GM21825 (cell line): ENCODE data around the gene SIPA1L3.

ENCODE experiments used
- ATAC-seq: cut with Tn5 transposase; IDR thresholded peaks from one replicate; pipeline ENCODE4 v1.9.1; 2021; ENCODE audit warnings: mild to moderate bottlenecking, moderate library complexity; ENCODE audit not compliant: unreplicated experiment

Gene SIPA1L3

GRCh38 chr19:37991841-37992248 lies 84.8 kb downstream of the SIPA1L3 start:
- no peak for ATAC-seq

GRCh38 chr19:37992761-37993160 lies 85.8 kb downstream of the SIPA1L3 start:
- no peak for ATAC-seq

GRCh38 chr19:37994823-37995130 lies 87.8 kb downstream of the SIPA1L3 start:
- no peak for ATAC-seq

DNA sequence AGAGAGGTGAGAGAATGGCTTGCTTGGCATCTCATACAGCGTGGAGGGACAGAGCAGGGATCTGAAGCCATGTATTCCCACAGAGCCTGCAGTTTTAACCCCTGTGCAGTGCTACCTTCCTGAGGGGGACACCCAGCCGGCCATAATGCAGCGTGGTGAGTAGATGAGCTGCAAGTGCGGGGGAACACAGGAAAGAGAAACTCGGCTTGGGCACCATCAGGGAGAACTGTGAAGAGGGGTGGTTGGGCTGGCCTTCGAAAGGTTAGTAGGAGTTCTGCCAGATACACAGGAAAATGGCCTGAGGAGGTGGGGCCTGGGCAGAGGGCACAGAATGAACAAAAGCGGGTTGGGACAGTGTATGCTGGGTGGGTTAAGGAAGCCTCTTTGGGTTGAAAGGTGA lies 88.3 kb downstream of the SIPA1L3 start:
- ATAC-seq = no peak

- ATAC-seq = no peak
These were observed 90.9 kb downstream of the SIPA1L3 start for GRCh38 chr19:37997911-37998344.

- ATAC-seq = no peak
These were observed 91.8 kb downstream of the SIPA1L3 start for GRCh38 chr19:37998801-37999308.

GRCh38 chr19:37999309-38000213 lies 92.6 kb downstream of the SIPA1L3 start:
- ATAC-seq = no peak

DNA sequence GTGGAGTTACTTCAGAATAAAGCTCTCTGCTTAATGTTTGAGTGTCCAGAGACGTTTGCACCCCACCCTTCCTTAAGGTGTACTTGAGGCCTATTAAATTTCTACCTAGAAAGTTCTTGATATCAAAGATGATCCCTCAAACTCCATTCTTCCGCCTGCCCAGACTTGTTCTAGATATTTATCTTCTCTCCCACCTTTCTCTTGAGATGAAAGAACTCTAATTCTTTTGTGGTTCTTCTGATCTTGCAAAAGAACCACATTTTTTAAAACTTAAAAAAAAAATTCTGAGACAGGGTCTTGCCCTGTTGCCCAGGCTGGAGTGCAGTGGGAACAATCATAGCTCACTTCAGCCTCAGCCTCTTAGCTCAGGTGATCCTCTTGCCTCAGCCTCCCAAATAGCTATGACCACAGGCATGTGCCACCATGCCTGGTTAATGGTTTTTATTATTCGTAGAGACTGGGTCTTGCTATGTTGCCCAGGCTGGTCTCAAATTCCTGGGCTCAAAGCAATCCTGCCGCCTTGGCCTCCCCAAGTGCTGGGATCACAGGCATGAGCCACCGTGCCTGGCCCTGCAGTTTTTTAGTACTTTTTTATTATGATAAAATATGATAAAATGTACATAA lies 94.3 kb downstream of the SIPA1L3 start:
- ATAC-seq = no peak

DNA sequence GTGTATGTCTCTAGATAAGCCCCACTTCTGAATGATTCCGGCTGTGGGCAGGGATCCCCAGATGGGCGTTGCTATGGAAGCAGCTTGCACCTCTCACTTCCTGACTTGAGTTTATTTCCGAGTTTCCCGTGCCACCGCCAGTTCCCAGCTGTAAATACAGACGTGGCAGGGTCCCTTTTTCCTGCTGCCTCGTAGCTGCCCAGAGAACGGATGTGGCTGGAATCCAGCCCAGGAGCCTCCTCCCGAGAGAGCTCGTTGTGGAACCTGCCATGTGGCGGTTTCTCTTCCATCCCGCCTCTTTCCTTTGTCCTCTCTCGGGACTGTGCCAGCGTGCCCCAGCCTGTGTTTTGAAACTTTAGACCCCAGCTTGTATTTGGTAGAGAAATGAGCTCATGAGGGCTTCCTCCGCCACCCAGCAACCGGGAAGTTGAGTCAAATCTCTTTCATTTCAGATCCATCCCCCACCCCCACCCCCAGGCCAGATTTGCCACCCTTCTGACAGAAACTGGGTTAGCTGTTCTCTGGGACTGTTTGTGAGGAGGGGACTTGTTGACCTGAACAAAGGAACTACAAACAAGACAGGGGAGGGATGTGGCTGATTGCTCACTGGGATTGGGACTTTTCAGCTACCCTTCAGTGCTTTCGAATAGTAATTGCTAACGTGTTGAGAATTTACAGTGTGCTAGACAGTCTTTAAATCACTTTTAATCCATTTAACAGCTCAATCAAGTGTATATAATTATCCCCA lies 96.6 kb downstream of the SIPA1L3 start:
- no peak for ATAC-seq

- ATAC-seq = no peak
These were observed 97.1 kb downstream of the SIPA1L3 start for GRCh38 chr19:38004186-38004520.

DNA sequence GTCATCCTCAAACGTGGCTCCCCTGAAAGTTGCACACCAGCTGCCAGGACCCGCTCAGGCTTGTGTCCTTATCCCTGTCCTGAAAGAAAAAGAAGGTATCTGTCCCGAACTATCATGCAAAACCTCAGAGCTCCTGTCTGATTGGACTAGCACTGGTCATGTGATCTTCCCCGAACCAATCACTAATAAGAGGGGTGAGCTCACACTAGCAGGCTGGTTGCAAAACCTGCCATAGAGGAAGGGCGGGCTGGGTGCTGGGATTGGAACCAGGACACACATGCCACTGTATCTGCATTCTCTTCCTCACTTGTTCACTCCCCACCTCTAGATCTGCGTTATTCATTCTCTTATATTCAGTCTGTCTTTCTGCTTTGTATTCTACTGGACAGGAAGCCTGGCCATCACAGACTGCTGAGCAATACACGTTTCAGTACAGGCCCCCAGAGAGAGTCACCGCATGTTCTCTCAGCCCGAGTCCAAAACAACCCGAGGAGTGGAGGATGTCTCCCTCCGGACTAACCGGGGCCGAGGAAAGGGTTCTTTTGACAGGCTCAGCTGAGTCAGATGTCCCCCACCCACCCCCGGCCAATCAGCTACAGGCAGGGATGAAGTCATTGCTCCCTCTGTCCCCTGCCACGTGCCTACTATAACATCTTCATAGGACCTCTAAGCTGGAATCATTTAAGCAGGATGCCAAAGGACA lies 97.7 kb downstream of the SIPA1L3 start:
- peak; percentile 67 for ATAC-seq

GRCh38 chr19:38005224-38005614 lies 98.2 kb downstream of the SIPA1L3 start:
- no peak for ATAC-seq

GRCh38 chr19:38006361-38007045 lies 99.5 kb downstream of the SIPA1L3 start:
- no peak for ATAC-seq

- no peak for ATAC-seq
These were observed 102.7 kb downstream of the SIPA1L3 start for GRCh38 chr19:38009650-38010242.

GRCh38 chr19:38011426-38011825 lies 104.4 kb downstream of the SIPA1L3 start:
- no peak for ATAC-seq

- ATAC-seq = no peak
These were observed 105.3 kb downstream of the SIPA1L3 start for GRCh38 chr19:38012290-38012689.

DNA sequence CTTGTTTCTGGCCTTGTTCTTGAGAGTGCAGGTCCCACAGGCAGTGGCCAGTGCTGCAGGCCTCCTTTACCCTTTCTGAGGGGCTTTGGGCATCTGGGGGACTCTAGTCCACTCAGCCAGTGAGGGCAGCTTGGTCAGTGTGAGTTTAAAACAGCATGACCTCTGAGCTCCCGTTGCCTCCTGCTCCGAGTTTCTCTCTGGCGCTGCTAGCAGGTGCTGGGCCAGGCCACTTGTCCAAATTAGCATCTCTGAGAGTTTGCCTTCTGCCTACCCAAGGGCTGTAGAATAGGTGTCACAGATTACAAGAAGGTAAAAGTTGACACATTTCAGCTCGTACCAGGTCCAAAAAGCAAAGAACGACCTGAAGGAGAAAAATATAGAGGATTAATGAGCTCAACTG lies 105.9 kb downstream of the SIPA1L3 start:
- no peak for ATAC-seq

DNA sequence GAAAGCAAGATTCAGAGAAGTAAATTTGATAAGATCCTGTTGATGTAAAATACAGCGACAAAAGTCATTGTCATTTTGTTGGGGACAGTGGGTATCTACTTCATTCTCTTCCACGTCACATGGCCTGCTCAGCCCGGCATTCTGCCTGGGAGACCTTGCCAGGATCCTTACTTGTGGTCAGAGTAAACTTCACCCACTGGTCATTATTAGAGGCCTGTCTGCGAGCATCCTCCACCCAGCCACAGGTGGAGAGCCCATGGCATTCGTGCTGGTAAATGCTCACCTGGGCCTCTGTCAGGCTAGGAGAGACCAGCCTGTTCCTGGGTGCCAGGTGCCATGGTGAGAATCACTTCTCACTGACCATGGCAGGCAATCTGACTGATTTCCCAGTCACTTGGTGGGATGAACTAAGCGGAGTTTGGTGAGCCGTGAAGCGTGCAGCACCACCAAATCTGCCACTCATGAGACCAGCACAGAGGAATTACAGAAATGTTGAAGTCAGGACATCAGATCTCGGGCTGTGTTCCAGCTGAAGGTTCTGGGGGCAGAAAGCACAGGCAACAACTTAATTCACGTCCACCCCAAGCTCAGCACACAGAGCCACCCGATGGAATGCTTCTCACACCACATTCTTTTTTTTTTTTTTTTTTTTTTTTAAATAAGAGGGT lies 107.0 kb downstream of the SIPA1L3 start:
- no peak for ATAC-seq

- ATAC-seq = no peak
These were observed 108.2 kb downstream of the SIPA1L3 start for GRCh38 chr19:38015216-38015615.

DNA sequence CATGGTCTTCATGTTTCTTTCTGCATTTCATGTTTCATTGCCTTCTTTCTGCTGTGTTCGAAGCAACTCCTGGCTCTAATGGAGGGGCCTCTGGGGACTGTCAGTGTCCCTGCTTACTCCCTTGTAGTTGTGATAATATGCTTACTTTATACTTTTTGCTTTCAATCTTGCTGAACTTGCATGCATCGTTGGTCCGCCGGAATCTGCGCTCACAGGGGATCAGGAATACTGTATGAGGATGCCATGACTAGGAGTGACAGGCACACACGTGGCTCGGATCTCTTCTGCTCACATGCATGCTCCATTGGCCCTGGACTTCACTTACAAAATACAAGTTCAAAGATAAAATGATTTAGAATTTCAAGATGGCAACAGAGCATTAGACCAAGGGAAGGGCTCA lies 108.8 kb downstream of the SIPA1L3 start:
- ATAC-seq = no peak
